Measurements from ENCODE around the gene TRIM29. TPM values are rescaled to one million over a fixed set of nuclear protein-coding genes. Genes with fewer than 3 reads are reported as not detected.

TRIM29 gene
- total RNA-seq, 1 experiment from 2014 or later, result 293 TPM

- H3K4me2 ChIP-seq, result no peak overlapping the region
- no peaks in the 10 kb centered on the region for H3K36me3 ChIP-seq (ENCODE audit: low read depth)
- H3F3A ChIP-seq (ENCODE audit: insufficient read depth, low read depth), result no peaks in the 10 kb centered on the region
- no peaks in the 10 kb centered on the region for H3K27me3 ChIP-seq (ENCODE audit: insufficient read depth, low read depth)
- TF ChIP-seq EZH2 (IDR thresholded peaks at IDR 0.05; ENCODE audit: low read depth), result no peak
- TF ChIP-seq CTCF (conservative IDR thresholded peaks at IDR 0.05), result no peak
- CTCF ChIA-PET, result no interaction called here
- no peaks in the 10 kb centered on the region for H3K79me2 ChIP-seq (ENCODE audit: low read depth)
- no peak for DNase-seq
- no peaks in the 10 kb centered on the region for H4K20me1 ChIP-seq (ENCODE audit: insufficient read depth)
- H3K4me1 ChIP-seq (replicated peaks; ENCODE audit: insufficient read depth), result peaks cover 11% of the 10 kb centered on the region
- H3K27ac ChIP-seq, result no peak overlapping the region
- H3K9me2 ChIP-seq (ENCODE audit: insufficient read depth), result no peaks in the 10 kb centered on the region
- POLR2A ChIA-PET (ENCODE audit: unreplicated experiment), result no interaction called here
- no TSS peak for BruUV-seq (replicated peaks)
- H2AFZ ChIP-seq, result no peak overlapping the region
- H3K4me3 ChIP-seq, result no peak overlapping the region
- H3K9me3 ChIP-seq (ENCODE audit: insufficient read depth, low read depth), result no peaks in the 10 kb centered on the region
- intact Hi-C loops (cut with micrococcal nuclease; ENCODE audit: unreplicated experiment), result no loop called here
These were observed 10.0 kb upstream of the TRIM29 start for GRCh38 chr11:120147950-120148270.

- intact Hi-C loops (cut with micrococcal nuclease; ENCODE audit: unreplicated experiment), result no loop called here
- no peak overlapping the region for H3K27ac ChIP-seq
- POLR2A ChIA-PET (ENCODE audit: unreplicated experiment), result interaction anchor here (0.7 kb wide), 1 partner anchor 39 kb away, joined by 5 read pairs; no protein-coding TSS in a partner anchor
- no peak for TF ChIP-seq CTCF (conservative IDR thresholded peaks at IDR 0.05)
- H3K36me3 ChIP-seq (ENCODE audit: low read depth), result no peaks in the 10 kb centered on the region
- DNase-seq, result no peak
- BruUV-seq (replicated peaks), result no TSS peak
- CTCF ChIA-PET, result interaction anchor here (0.6 kb wide), 1 partner anchor 283 kb away, joined by 3 read pairs; no protein-coding TSS in a partner anchor
- 0 out of 2 replicates have a peak, but pooled peaks cover 6% of the 10 kb centered on the region for H3K4me1 ChIP-seq (replicated peaks; ENCODE audit: insufficient read depth)
- no peak overlapping the region for H2AFZ ChIP-seq
- no peaks in the 10 kb centered on the region for H3K9me2 ChIP-seq (ENCODE audit: insufficient read depth)
- no peak overlapping the region for H3K4me3 ChIP-seq
- H4K20me1 ChIP-seq (ENCODE audit: insufficient read depth), result no peaks in the 10 kb centered on the region
- no peaks in the 10 kb centered on the region for H3F3A ChIP-seq (ENCODE audit: insufficient read depth, low read depth)
- H3K79me2 ChIP-seq (ENCODE audit: low read depth), result no peaks in the 10 kb centered on the region
- H3K9me3 ChIP-seq (ENCODE audit: insufficient read depth, low read depth), result no peaks in the 10 kb centered on the region
- no peaks in the 10 kb centered on the region for H3K27me3 ChIP-seq (ENCODE audit: insufficient read depth, low read depth)
- H3K4me2 ChIP-seq, result no peak overlapping the region
These were observed 9.4 kb upstream of the TRIM29 start for GRCh38 chr11:120147094-120147949.

- intact Hi-C loops (cut with micrococcal nuclease; ENCODE audit: unreplicated experiment), result no loop called here
- ChIA-PET CTCF (interaction anchor here (0.6 kb wide), 1 partner anchor 284 kb away, joined by 3 read pairs; no protein-coding TSS in a partner anchor), POLR2A (ENCODE audit: unreplicated experiment) (interaction anchor here (0.5 to 0.7 kb wide), 2 partner anchors 38 to 598 kb away, joined by 4 to 5 read pairs; no protein-coding TSS in a partner anchor)
- no peaks in the 10 kb centered on the region for H3F3A ChIP-seq (ENCODE audit: insufficient read depth, low read depth)
- H3K4me3 ChIP-seq, result no peak overlapping the region
- no peak for TF ChIP-seq EZH2 (IDR thresholded peaks at IDR 0.05; ENCODE audit: low read depth)
- TF ChIP-seq CTCF (conservative IDR thresholded peaks at IDR 0.05), result no peak
- H3K27ac ChIP-seq, result no peak overlapping the region
- DNase-seq, result no peak
- no peaks in the 10 kb centered on the region for H3K27me3 ChIP-seq (ENCODE audit: insufficient read depth, low read depth)
- H2AFZ ChIP-seq, result no peak overlapping the region
- no peaks in the 10 kb centered on the region for H3K36me3 ChIP-seq (ENCODE audit: low read depth)
- H3K79me2 ChIP-seq (ENCODE audit: low read depth), result no peaks in the 10 kb centered on the region
- H3K9me2 ChIP-seq (ENCODE audit: insufficient read depth), result no peaks in the 10 kb centered on the region
- H3K4me2 ChIP-seq, result no peak overlapping the region
- peaks cover 13% of the 10 kb centered on the region; the same call in 1 of the 2 replicates for H3K4me1 ChIP-seq (replicated peaks; ENCODE audit: insufficient read depth)
- BruUV-seq (replicated peaks), result no TSS peak
- no peaks in the 10 kb centered on the region for H4K20me1 ChIP-seq (ENCODE audit: insufficient read depth)
- no peaks in the 10 kb centered on the region for H3K9me3 ChIP-seq (ENCODE audit: insufficient read depth, low read depth)
These were observed 8.6 kb upstream of the TRIM29 start for GRCh38 chr11:120146413-120147093.
